H1 (cell line): ENCODE results near the gene GPC2.

ENCODE experiments used
- CHD1 ChIP-seq: IDR thresholded peaks from 2 replicates; pipeline ENCODE4 v1.6.1; 2012; ENCODE audit warnings: low read depth, low read length, improper control_type of control experiment
- CTCF ChIP-seq, 3 experiments: IDR thresholded peaks; 1 replicate in 2 of 3; 2 replicates in 1 of 3; pipeline versions ENCODE4 v1.5.1 to v1.6.1; 2011; ENCODE audit warnings: low read length in 3 of 3, mild to moderate bottlenecking in 3 of 3, inconsistent platforms in 2 of 3, low read depth in 1 of 3, moderate library complexity in 1 of 3; ENCODE audit not compliant: insufficient read depth in 1 of 3; ENCODE audit errors: control extremely low read depth in 1 of 3
- EZH2 ChIP-seq: fragments of 200-600 bp; sonication (generic); IDR thresholded peaks from 2 replicates; pipeline ENCODE4 v1.7.1; 2012; ENCODE audit warnings: low read depth, mild to moderate bottlenecking, moderate library complexity, low read length, inconsistent platforms; ENCODE audit not compliant: severe bottlenecking
- GTF2F1 ChIP-seq: IDR thresholded peaks from 2 replicates; pipeline ENCODE4 v1.6.1; 2012; ENCODE audit warnings: low read depth, low read length, improper control_type of control experiment, borderline replicate concordance
- POLR2AphosphoS5 ChIP-seq: IDR thresholded peaks from 2 replicates; pipeline ENCODE4 v1.6.1; 2011; ENCODE audit warnings: low read depth, low read length
- SIX5 ChIP-seq: IDR thresholded peaks from 2 replicates; pipeline ENCODE4 v1.6.1; 2011; ENCODE audit warnings: mild to moderate bottlenecking, low read depth, low read length
- TBP ChIP-seq: IDR thresholded peaks from 2 replicates; pipeline ENCODE4 v1.6.1; 2011; ENCODE audit warnings: low read depth, low read length, improper control_type of control experiment
- USF2 ChIP-seq: IDR thresholded peaks from 2 replicates; pipeline ENCODE4 v1.6.1; 2011; ENCODE audit warnings: low read length, improper control_type of control experiment

DNA sequence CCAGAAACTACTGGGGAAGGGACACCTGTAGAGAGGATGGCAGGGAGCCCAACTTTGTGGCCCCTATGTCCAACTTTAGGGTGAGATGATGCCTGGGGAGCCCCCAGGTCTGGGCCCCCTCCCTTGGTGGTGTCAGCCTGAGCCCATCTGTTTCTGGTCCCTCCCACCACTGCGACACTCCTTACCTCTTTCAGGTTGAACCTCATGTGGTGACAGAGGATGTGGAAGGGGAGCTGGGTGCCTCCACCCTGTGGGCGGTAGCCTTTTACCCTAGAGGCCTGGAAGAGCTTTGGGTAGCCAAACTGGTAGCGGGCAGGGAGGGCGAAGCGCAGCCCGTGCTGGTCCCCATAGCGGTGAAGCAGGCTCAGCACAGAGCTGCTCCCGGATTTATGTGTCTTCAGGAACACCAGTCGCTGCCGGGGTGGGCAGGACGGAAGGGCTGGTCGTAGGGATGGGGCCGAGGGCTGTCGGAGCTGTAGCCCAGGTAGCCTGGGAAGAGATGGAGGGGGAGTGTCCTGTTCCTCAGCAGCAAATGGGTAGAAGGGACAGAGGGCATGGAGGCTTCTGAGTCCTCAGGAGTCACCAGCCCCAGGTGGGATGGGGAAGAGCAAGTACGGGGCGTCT is 10.8 kb downstream of the GPC2 start:
- TF ChIP-seq SIX5 (no peak), CTCF (IDR thresholded peaks at IDR 0.05; ENCODE audit: control extremely low read depth in 1 of 3, insufficient read depth in 1 of 3, low read depth in 1 of 3, low read length in 3 of 3) (no peak), USF2 (no peak), CHD1 (no peak), TBP (no peak), GTF2F1 (no peak), POLR2AphosphoS5 (no peak), EZH2 (no peak)
